Neural cell (in vitro differentiated cells): Measurements from ENCODE around the gene SFT2D1.

Experiments
- TAF1 ChIP-seq: IDR thresholded peaks from 2 replicates; pipeline ENCODE4 v1.6.1; 2012; ENCODE audit warnings: low read depth
- TF ChIP-seq, protein P1 (sequence below): fragments of 450-650 bp; IDR thresholded peaks from 2 replicates; pipeline ENCODE4 v1.5.1; 2014; ENCODE audit warnings: antibody characterized with exemption, mild to moderate bottlenecking, moderate library complexity; ENCODE audit not compliant: poor library complexity, severe bottlenecking
- TF ChIP-seq, protein P2 (sequence below): IDR thresholded peaks from 2 replicates; pipeline ENCODE4 v1.6.1; 2012; ENCODE audit warnings: borderline replicate concordance

DNA sequence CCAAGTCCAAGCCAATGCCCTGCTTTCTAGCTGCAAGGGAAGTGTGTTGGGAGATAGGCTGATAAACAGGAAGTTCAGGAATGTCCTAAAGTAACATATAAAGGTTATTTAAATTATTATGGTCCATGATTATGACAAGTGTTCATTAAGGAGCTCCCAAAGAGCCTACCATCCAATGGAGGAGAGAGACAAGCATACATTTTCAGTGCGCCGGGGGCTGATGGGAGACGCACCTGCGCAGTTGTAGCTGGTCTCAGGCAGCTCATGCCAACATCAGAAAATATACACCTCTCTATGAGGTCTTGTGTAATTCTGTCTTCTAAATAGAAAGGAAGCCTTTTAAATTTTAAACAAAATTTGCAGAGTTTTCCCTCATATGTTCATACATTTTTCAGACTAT is 12.6 kb upstream of the SFT2D1 start:
- TF ChIP-seq TAF1 = no peak
- TF ChIP-seq, protein P1, sequence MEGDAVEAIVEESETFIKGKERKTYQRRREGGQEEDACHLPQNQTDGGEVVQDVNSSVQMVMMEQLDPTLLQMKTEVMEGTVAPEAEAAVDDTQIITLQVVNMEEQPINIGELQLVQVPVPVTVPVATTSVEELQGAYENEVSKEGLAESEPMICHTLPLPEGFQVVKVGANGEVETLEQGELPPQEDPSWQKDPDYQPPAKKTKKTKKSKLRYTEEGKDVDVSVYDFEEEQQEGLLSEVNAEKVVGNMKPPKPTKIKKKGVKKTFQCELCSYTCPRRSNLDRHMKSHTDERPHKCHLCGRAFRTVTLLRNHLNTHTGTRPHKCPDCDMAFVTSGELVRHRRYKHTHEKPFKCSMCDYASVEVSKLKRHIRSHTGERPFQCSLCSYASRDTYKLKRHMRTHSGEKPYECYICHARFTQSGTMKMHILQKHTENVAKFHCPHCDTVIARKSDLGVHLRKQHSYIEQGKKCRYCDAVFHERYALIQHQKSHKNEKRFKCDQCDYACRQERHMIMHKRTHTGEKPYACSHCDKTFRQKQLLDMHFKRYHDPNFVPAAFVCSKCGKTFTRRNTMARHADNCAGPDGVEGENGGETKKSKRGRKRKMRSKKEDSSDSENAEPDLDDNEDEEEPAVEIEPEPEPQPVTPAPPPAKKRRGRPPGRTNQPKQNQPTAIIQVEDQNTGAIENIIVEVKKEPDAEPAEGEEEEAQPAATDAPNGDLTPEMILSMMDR = no peak
- TF ChIP-seq, protein P2, sequence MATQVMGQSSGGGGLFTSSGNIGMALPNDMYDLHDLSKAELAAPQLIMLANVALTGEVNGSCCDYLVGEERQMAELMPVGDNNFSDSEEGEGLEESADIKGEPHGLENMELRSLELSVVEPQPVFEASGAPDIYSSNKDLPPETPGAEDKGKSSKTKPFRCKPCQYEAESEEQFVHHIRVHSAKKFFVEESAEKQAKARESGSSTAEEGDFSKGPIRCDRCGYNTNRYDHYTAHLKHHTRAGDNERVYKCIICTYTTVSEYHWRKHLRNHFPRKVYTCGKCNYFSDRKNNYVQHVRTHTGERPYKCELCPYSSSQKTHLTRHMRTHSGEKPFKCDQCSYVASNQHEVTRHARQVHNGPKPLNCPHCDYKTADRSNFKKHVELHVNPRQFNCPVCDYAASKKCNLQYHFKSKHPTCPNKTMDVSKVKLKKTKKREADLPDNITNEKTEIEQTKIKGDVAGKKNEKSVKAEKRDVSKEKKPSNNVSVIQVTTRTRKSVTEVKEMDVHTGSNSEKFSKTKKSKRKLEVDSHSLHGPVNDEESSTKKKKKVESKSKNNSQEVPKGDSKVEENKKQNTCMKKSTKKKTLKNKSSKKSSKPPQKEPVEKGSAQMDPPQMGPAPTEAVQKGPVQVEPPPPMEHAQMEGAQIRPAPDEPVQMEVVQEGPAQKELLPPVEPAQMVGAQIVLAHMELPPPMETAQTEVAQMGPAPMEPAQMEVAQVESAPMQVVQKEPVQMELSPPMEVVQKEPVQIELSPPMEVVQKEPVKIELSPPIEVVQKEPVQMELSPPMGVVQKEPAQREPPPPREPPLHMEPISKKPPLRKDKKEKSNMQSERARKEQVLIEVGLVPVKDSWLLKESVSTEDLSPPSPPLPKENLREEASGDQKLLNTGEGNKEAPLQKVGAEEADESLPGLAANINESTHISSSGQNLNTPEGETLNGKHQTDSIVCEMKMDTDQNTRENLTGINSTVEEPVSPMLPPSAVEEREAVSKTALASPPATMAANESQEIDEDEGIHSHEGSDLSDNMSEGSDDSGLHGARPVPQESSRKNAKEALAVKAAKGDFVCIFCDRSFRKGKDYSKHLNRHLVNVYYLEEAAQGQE = no peak
